Skin epidermis (tissue), 12 donors: ENCODE results near the gene PLCD1.
A peak's percentile ranks its signal among the peaks of the same experiment; 100 is the strongest.
"Not testable (repeated sequence)": the region's sequence is repeated elsewhere in the genome, so short reads cannot be mapped to it uniquely, and the experiment has no call there.

ENCODE experiments used
- H3K27ac ChIP-seq, 21 experiments: fragments of 200-600 bp; sonication (generic) in 11 of 21; one replicate each; pipeline ENCODE4 v1.5.0; 2020; ENCODE audit warnings: mild to moderate bottlenecking in 3 of 21, inconsistent platforms in 2 of 21, moderate library complexity in 2 of 21
- H3K4me3 ChIP-seq, 7 experiments: fragments of 200-600 bp; sonication (generic) in 2 of 7; one replicate each; pipeline ENCODE4 v1.5.0; 2020; ENCODE audit warnings: inconsistent platforms in 2 of 7, mild to moderate bottlenecking in 2 of 7, moderate library complexity in 1 of 7

Gene PLCD1

DNA sequence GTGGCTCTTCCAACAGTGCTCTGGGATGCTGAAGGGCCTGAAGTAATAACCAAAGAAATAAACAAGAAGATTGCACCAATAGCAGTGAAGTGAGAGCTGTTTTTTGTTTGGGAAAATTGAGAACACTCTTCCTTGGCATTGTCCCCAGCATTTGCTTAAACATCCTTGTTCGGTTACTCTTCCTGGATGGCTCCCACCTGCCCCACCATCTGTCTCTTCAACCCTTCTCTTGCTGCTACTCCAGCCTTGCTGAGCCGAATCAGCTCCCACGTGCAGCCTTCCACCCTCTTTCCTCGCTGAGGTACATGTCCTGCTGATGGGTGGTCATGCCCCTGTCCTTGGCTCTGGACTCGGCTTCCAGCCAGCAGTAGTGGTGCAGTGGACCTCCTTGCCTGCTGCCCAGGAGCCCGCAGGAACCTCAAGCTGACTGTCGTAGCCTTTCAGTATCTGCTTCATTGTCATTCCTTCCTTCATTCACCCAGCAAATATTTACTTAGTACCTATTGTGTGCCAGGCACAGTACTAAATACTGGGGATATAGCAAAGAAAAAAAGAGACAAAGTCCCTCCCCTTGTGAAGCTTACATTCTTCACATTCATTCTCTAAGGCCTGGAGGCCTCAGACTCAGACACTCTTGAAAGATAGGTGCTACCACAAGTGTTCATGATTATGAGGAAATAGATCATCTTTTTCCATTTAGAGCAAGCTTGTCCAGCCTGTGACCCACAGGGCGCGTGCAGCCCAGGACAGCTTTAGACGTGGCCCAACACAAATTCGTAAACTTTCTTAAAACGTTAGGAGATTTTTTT, 56.0 kb downstream of the PLCD1 start:
- no peak overlapping the region for H3K27ac ChIP-seq
- no peak overlapping the region for H3K4me3 ChIP-seq

DNA sequence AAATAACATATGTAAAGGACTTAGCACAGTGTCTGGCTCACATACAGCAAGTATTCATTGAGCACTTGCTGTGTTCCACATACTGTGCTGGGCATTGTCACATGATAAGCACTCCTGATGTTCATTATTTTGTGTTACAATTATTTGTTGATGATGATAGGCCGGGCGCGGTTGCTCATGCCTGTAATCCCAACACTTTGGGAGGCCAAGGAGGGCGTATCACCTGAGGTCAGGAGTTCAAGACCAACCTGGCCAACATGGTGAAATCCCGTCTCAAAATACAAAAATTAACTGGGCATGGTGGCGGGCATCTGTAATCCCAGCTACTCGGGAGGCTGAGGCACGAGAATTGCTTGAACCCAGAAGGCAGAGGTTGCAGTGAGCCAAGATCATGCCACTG, 57.4 kb downstream of the PLCD1 start:
- H3K27ac ChIP-seq, H3K4me3 ChIP-seq: not testable (repeated sequence)

GRCh38 chr3:37971467-37971866, 58.0 kb downstream of the PLCD1 start:
- no peak overlapping the region for H3K27ac ChIP-seq
- no peak overlapping the region for H3K4me3 ChIP-seq

DNA sequence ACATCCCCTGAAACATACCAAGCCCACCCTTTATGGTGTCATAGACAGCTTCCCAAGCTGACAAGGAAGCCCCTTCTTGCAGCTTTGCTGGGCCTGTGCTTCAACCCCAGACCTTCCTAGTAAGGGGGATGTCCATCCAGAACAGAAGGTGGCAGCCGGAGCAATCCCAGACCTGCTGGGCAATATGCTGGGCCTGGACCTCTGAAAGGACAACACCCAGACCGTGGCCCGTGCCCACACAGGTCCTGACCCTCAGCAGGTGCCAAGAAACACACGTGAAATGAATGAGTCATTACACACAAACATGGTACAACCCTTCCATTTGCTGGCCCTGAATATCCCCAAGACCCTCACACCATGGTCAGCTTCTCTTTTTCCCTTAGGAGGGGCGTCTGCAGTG, 58.6 kb downstream of the PLCD1 start:
- no peak overlapping the region for H3K27ac ChIP-seq

DNA sequence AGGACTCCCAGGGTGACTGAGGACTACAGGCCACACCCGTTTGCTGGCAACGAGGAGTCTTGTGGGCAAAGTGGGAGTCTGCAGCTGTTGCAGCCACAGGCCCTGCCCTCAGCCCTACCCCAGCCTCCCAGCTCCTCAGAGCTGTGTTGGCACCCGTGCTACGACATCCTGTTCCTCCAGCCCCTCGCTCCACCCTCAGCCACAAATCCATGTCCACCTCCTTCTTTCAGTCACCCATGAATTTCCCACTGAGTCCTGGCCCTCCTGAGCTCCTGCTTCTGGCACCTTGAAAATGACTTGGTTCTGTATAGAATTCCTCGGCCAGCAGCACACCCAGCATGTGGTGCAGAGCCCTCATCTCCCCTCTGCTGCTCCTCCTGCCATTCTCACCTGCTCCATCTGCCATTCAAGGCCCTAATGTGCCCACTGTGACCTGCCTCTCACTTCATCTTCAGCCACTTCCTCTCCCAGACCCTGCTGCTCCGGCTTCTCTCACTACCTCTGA, 59.8 kb downstream of the PLCD1 start:
- H3K4me3 ChIP-seq, result no peak overlapping the region
- peak overlapping the region in 1 of 21 experiments; percentile 21 for H3K27ac ChIP-seq

More for the DNA sequence above, 58.6 kb downstream of the PLCD1 start:
- no peak overlapping the region for H3K4me3 ChIP-seq

- H3K4me3 ChIP-seq, result no peak overlapping the region
- H3K27ac ChIP-seq, result peak overlapping the region in 2 of 21 experiments; percentile 18 to 21
These were observed 60.4 kb downstream of the PLCD1 start for GRCh38 chr3:37968813-37969595.

GRCh38 chr3:37968199-37968598, 61.2 kb downstream of the PLCD1 start:
- peak overlapping the region in 2 of 21 experiments; percentile 18 to 21 for H3K27ac ChIP-seq
- no peak overlapping the region for H3K4me3 ChIP-seq

- Histone ChIP-seq H3K4me3 (no peak overlapping the region), H3K27ac (no peak overlapping the region)
These were observed 62.1 kb downstream of the PLCD1 start for GRCh38 chr3:37967260-37967881.

GRCh38 chr3:37964716-37965115, 64.7 kb downstream of the PLCD1 start:
- no peak overlapping the region for H3K4me3 ChIP-seq
- H3K27ac ChIP-seq, result no peak overlapping the region

- H3K27ac ChIP-seq, result no peak overlapping the region
- no peak overlapping the region for H3K4me3 ChIP-seq
These were observed 65.3 kb downstream of the PLCD1 start for GRCh38 chr3:37964146-37964545.

DNA sequence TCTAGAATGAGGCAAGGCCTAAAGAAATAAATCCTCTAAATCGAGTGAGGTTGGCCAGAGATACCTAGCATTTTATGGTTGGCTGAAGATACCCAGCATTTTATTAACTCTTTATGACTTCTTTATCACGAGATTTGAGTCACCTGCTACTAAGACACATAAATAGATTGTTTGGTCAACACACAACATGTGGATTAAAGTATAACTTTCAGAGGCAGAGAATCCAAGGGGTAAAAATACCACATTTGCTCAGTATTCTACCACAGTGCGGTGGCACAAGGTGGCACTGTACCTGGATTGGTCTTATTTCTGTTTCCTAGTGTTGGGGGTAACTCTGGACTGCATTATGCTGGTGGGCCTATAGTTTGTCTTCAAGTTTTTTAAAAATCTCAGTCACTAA, 65.8 kb downstream of the PLCD1 start:
- Histone ChIP-seq H3K27ac (peak overlapping the region in 2 of 21 experiments; percentile 7 to 22), H3K4me3 (no peak overlapping the region)

GRCh38 chr3:37963016-37963415, 66.4 kb downstream of the PLCD1 start:
- Histone ChIP-seq H3K27ac (peak overlapping the region in 4 of 21 experiments; percentile 7 to 44 (median 16)), H3K4me3 (no peak overlapping the region)

DNA sequence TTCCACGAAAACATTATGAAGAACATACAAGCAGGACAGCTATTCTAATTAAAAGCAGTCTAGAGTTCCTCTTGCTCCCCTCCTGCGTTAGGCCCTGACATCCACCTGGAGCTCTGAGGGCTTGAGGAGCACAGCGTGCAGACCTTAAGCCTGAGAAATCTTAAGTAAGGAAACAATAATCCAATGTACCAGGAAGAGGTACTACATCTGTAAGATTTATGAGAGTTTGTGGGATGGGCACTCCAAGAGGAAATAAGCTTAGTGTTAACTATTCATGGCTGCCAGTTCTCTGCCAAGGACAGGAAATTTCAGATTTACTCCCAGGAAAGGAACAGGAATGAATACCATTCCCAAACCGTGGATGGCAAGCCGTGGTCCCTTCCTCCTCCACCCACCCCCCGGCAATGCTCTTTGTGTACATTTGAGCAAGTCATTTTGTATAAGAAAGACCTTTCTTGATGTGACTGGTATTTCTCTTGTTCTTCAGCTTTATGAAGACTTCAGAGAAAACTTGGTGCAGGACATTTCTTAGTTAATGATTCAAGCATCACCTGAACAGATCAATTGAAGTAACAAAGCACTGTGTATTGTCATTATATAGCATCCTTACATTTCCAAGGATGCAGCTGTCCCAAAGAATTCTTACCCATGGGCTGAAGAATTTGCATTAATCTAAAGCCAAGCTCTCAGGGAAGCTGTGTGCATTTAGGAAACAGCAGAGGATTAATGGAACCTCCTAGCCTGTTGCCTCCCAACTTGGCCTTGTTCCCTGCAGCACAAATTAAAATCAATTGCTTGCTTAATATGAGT, 67.6 kb downstream of the PLCD1 start:
- H3K4me3 ChIP-seq, result no peak overlapping the region
- H3K27ac ChIP-seq, result peak overlapping the region in 9 of 21 experiments; percentile 3 to 53 (median 14)

GRCh38 chr3:37957539-37957936, 71.9 kb downstream of the PLCD1 start:
- no peak overlapping the region for H3K4me3 ChIP-seq
- peak overlapping the region in 12 of 21 experiments; percentile 12 to 69 (median 46) for H3K27ac ChIP-seq
